Measurements from ENCODE around the gene ZEB2.

The ZEB2 gene

GRCh38 chr2:144500563-144500962 is 19.4 kb downstream of the ZEB2 start:
- DNase-seq (ENCODE audit: extremely low spot score) = no peak
- no peak for TF ChIP-seq ARNT (IDR thresholded peaks at IDR 0.05)
- TF ChIP-seq, protein P1, sequence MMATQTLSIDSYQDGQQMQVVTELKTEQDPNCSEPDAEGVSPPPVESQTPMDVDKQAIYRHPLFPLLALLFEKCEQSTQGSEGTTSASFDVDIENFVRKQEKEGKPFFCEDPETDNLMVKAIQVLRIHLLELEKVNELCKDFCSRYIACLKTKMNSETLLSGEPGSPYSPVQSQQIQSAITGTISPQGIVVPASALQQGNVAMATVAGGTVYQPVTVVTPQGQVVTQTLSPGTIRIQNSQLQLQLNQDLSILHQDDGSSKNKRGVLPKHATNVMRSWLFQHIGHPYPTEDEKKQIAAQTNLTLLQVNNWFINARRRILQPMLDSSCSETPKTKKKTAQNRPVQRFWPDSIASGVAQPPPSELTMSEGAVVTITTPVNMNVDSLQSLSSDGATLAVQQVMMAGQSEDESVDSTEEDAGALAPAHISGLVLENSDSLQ (IDR thresholded peaks at IDR 0.05) = no peak
- no peak for TF ChIP-seq TARDBP (IDR thresholded peaks at IDR 0.05)
- no peak for TF ChIP-seq L3MBTL2 (conservative IDR thresholded peaks at IDR 0.05)
- TF ChIP-seq BHLHE40 (IDR thresholded peaks at IDR 0.05; ENCODE audit: borderline replicate concordance) = no peak
- TF ChIP-seq FOXA1 (IDR thresholded peaks at IDR 0.05) = no peak
- TF ChIP-seq FOXM1 (IDR thresholded peaks at IDR 0.05; ENCODE audit: borderline replicate concordance) = no peak
- no peak for TF ChIP-seq HDGF (IDR thresholded peaks at IDR 0.05; ENCODE audit: borderline replicate concordance)
- no peak for TF ChIP-seq CTBP1 (IDR thresholded peaks at IDR 0.05; ENCODE audit: borderline replicate concordance)
- TF ChIP-seq SUZ12 (IDR thresholded peaks at IDR 0.05) = no peak
- no peak for TF ChIP-seq LEF1 (IDR thresholded peaks at IDR 0.05; ENCODE audit: borderline replicate concordance)
- no peak for TF ChIP-seq FOXK2 (IDR thresholded peaks at IDR 0.05)
- TF ChIP-seq SP1 (IDR thresholded peaks at IDR 0.05) = no peak
- TF ChIP-seq ZNF384 (IDR thresholded peaks at IDR 0.05) = no peak
- no peak for TF ChIP-seq NFRKB (IDR thresholded peaks at IDR 0.05)
- TF ChIP-seq ELF4 (IDR thresholded peaks at IDR 0.05) = no peak
- POLR2A ChIA-PET = no interaction called here
- CTCF ChIA-PET = interaction anchor here (0.7 kb wide), 1 partner anchor 32 kb away, joined by 3 read pairs; no protein-coding TSS in a partner anchor

DNA sequence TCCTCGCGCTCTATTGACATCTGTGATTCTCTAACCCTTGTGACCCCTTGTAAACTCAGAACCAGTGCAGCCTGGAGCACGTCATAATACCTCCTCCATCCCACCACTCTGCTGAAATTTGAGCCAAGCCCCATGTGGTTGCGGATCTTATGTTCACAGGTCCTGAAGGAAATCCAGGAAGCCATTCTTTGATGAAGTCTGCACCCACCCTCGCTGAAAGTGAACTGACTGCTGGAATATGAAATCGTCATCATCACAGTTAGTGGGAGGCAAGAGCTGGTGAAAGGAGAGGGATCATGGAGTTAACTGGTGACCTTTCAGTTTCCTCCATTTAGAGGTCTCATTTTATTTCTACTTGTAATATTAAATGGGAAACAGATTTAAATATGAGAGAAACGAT is 21.6 kb downstream of the ZEB2 start:
- ChIA-PET CTCF (no interaction called here), POLR2A (no interaction called here)
- TF ChIP-seq L3MBTL2 (conservative IDR thresholded peaks at IDR 0.05) = peak; percentile 32; the same call in 1 of the 2 replicates
- no peak for TF ChIP-seq LEF1 (IDR thresholded peaks at IDR 0.05; ENCODE audit: borderline replicate concordance)
- DNase-seq (ENCODE audit: extremely low spot score) = no peak

DNA sequence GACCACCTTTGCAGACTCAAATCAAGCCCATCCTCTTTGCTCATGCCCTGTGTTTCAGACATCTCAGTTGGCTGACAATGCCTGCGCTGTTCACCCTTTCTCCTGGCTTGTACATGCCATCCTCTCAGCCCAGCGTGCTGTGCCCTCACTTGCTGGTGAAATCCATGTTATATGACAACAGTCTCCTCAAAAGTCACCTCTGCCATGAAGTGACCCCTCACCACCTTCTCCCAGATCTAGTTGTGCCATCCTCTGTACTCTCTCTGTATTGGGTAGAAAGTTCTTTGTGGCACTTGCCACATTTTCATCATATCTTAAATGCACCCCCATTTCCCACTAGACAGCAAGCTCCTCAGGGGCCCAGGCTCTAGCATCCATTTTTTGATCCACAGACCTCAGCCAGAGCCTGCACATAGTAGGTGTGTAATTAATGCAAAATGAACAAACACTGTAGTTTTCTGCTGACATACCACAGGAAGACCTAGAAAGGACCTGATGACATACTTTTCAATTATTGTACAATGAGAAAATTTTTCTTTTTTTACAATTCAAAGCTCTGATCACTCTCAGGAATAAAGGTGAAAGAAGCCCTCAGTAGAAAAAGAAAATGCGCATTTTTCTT is 22.8 kb downstream of the ZEB2 start:
- ChIA-PET POLR2A (no interaction called here), CTCF (no interaction called here)
- no peak for TF ChIP-seq HDGF (IDR thresholded peaks at IDR 0.05; ENCODE audit: borderline replicate concordance)
- no peak for TF ChIP-seq TARDBP (IDR thresholded peaks at IDR 0.05)
- no peak for TF ChIP-seq ELF4 (IDR thresholded peaks at IDR 0.05)
- TF ChIP-seq, protein P1 (IDR thresholded peaks at IDR 0.05) = no peak
- TF ChIP-seq FOXK2 (IDR thresholded peaks at IDR 0.05) = no peak
- no peak for TF ChIP-seq NFRKB (IDR thresholded peaks at IDR 0.05)
- TF ChIP-seq FOXM1 (IDR thresholded peaks at IDR 0.05; ENCODE audit: borderline replicate concordance) = no peak
- TF ChIP-seq ARNT (IDR thresholded peaks at IDR 0.05) = no peak
- TF ChIP-seq BHLHE40 (IDR thresholded peaks at IDR 0.05; ENCODE audit: borderline replicate concordance) = no peak
- TF ChIP-seq LEF1 (IDR thresholded peaks at IDR 0.05; ENCODE audit: borderline replicate concordance) = no peak
- no peak for TF ChIP-seq SUZ12 (IDR thresholded peaks at IDR 0.05)
- TF ChIP-seq FOXA1 (IDR thresholded peaks at IDR 0.05) = no peak
- no peak for TF ChIP-seq L3MBTL2 (conservative IDR thresholded peaks at IDR 0.05)
- DNase-seq (ENCODE audit: extremely low spot score) = no peak

DNA sequence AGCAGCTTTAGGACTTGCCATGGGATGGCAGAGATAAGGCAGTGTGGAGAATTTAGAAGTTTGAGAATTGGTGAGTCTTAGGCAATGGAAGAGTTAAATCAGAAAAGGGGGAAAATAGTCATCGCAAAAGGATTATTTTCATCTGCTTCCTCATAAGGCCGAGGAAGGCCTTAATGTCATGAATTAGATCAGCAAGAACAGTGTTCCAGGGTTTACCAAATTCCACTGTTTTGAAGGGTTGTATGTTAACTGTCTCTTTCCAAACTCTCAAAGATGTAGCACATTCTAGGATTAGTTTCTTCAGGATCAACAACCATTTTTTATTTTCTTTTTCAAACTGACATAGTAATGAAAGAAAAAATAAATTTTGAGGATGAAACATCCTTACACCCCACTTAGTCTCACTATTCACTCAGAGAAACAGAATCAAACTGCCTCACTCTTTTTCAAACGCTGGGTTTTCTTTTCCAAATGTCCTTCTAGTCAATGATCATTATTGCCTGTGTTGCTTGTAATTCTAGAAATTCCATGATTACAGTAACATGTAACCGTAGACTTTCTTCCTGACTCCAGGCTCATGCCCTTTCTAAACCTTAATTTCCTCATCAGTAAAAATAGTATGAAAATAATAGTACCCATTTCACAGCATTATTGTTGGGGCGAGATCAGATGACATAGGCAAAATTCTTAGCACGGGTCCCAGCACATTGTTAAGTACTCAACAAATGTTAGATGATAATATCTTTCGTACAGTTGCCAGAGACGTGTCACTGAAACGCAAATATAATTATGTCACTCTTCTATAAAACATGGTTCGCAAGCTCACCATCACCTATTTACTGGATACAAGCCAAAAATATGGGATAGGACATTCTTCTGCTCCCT is 23.6 kb downstream of the ZEB2 start:
- CTCF ChIA-PET = no interaction called here
- POLR2A ChIA-PET = no interaction called here

DNA sequence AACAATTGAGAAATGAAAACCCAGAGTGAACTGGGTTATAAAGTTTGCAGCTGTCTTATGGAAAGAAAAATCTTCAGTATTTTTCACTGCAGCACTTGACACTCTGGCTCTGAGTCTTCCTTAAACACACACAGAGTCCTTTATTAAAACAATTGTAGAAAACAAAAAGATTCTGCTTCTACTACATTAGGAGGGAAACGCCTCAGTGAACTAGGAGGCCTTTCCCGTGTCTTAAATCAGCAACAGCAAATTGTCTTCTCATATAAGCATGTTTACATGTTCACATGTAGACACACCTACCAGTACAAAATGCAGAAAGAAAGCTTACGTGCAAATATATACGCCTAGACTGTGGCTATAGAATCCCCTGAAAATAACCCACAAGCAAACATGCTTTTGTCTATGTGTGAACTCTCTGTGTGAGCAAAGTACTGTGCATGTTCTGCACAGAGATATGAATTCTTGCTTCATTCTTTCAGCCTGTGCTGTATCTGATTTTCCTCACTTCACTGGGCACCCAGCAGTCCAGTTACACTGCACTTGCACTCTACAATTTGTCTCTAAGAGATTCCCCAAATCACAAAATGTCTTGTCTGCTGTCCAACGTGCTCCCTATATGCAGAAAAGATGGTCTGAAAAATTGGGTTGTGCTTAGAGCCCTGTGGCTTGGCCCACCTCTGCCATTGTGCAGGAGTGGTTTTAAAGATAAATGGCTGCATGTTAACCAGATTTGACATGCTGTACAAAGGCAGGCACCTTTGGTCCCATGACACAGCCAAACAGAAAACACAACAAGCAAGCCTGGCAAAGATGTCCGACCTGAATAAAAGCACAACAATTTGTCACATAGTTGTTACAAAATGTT is 24.5 kb downstream of the ZEB2 start:
- ChIA-PET POLR2A (no interaction called here), CTCF (no interaction called here)

More for the DNA sequence above, 23.6 kb downstream of the ZEB2 start:
- no peak for TF ChIP-seq LEF1 (IDR thresholded peaks at IDR 0.05; ENCODE audit: borderline replicate concordance)
- TF ChIP-seq ARNT (IDR thresholded peaks at IDR 0.05) = no peak
- TF ChIP-seq FOXK2 (IDR thresholded peaks at IDR 0.05) = no peak
- TF ChIP-seq NFRKB (IDR thresholded peaks at IDR 0.05) = no peak
- TF ChIP-seq FOXA1 (IDR thresholded peaks at IDR 0.05) = no peak
- no peak for TF ChIP-seq FOXM1 (IDR thresholded peaks at IDR 0.05; ENCODE audit: borderline replicate concordance)
- TF ChIP-seq SUZ12 (IDR thresholded peaks at IDR 0.05) = no peak
- no peak for TF ChIP-seq ELF4 (IDR thresholded peaks at IDR 0.05)
- TF ChIP-seq HDGF (IDR thresholded peaks at IDR 0.05; ENCODE audit: borderline replicate concordance) = no peak
- TF ChIP-seq, protein P1 (IDR thresholded peaks at IDR 0.05) = no peak
- TF ChIP-seq TARDBP (IDR thresholded peaks at IDR 0.05) = no peak
- TF ChIP-seq SP1 (IDR thresholded peaks at IDR 0.05) = no peak
- TF ChIP-seq BHLHE40 (IDR thresholded peaks at IDR 0.05; ENCODE audit: borderline replicate concordance) = no peak
- TF ChIP-seq L3MBTL2 (conservative IDR thresholded peaks at IDR 0.05) = no peak
- TF ChIP-seq CTBP1 (IDR thresholded peaks at IDR 0.05; ENCODE audit: borderline replicate concordance) = no peak
- no peak for TF ChIP-seq ZNF384 (IDR thresholded peaks at IDR 0.05)
- no peak for DNase-seq (ENCODE audit: extremely low spot score)

More for the DNA sequence above, 24.5 kb downstream of the ZEB2 start:
- DNase-seq (ENCODE audit: extremely low spot score) = no peak
- no peak for TF ChIP-seq FOXK2 (IDR thresholded peaks at IDR 0.05)
- no peak for TF ChIP-seq ARNT (IDR thresholded peaks at IDR 0.05)

Data from HEK293T (cell line).